Ectodermal cell (in vitro differentiated cells): ENCODE data around the gene RASAL1.
"Not testable (repeated sequence)": the region's sequence is repeated elsewhere in the genome, so short reads cannot be mapped to it uniquely, and the experiment has no call there.

ENCODE experiments used
- H3K27ac ChIP-seq: 2 replicates; pipeline ENCODE4 v1.7.0; 2013; ENCODE audit warnings: mild to moderate bottlenecking, low read depth, low read length; ENCODE audit not compliant: insufficient read depth, poor library complexity, severe bottlenecking
- H3K27me3 ChIP-seq: 2 replicates; pipeline ENCODE4 v1.7.0; 2013; ENCODE audit warnings: mild to moderate bottlenecking, low read length; ENCODE audit not compliant: insufficient read depth, control insufficient read depth, poor library complexity, severe bottlenecking
- H3K36me3 ChIP-seq: one replicate; pipeline ENCODE4 v1.7.0; 2013; ENCODE audit warnings: low read length; ENCODE audit not compliant: control insufficient read depth, insufficient read depth
- H3K4me1 ChIP-seq: one replicate; pipeline ENCODE4 v1.7.0; 2013; ENCODE audit warnings: low read length; ENCODE audit not compliant: control insufficient read depth, insufficient read depth
- H3K4me3 ChIP-seq: 2 replicates; pipeline ENCODE4 v1.7.0; 2013; ENCODE audit warnings: low read depth, low read length, control low read depth; ENCODE audit not compliant: insufficient read depth
- H3K9me3 ChIP-seq: 2 replicates; pipeline ENCODE4 v1.7.0; 2013; ENCODE audit warnings: mild to moderate bottlenecking, low read length, moderate library complexity; ENCODE audit not compliant: control insufficient read depth
- WGBS, 2 experiments: methylation state at CpG; one replicate each; pipeline ENCODE4 v1.1.7; 2013; ENCODE audit warnings: missing lambda C conversion rate in 2 of 2; 5-methylcytosine and 5-hydroxymethylcytosine counted together

Gene RASAL1

DNA sequence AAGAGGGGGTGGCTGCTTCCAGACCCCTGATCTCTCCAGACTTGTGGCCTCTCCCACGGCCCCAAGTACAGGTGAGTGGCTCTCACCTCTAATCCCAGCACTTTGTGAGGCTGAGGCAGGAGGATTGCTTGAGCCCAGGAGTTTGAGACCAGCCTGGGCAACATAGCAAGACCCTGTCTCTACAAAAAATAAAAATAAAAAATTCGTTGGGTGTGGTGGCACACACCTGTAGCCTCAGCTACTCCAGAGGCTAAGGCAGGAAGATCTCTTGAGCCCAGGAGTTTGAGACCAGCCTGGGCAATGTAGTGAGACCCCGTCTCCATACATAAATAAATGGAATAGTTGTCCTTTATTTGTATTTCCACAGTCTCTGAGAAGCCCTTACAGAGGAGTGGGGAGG lies 6.2 kb upstream of the RASAL1 start:
- H3K27me3 ChIP-seq, H3K4me1 ChIP-seq, H3K27ac ChIP-seq, H3K9me3 ChIP-seq, H3K4me3 ChIP-seq, H3K36me3 ChIP-seq: not testable (repeated sequence)
- 90 to 93% methylated on average over 2 to 3 of the region's 3 CpGs for WGBS, 2 experiments

DNA sequence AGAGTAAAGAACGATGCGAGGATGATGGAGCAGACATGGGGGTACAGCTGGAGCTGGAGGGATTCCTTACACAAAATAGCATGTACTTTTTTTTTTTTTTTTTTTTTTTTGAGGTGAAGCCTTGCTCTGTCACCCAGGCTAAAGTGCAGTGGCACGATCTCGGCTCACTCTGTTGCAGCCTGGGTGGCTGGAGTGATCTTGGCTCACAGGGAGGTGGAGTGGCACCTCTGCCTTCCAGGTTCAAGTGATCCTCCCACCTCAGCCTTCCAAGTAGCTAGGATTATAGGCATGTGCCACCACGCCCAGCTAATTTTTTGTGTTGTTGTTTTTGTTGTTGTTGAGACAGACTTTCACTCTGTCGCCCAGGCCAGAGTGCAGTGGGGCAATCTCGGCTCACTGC lies 5.1 kb upstream of the RASAL1 start:
- Histone ChIP-seq H3K9me3 (no peaks in the 10 kb centered on the region), H3K27ac (no peak overlapping the region), H3K36me3 (no peaks in the 10 kb centered on the region), H3K4me1 (peaks cover 4% of the 10 kb centered on the region), H3K27me3 (peaks cover 10% of the 10 kb centered on the region), H3K4me3 (no peak overlapping the region)
- 84 to 92% methylated on average over 5 to 7 of the region's 7 CpGs for WGBS, 2 experiments

DNA sequence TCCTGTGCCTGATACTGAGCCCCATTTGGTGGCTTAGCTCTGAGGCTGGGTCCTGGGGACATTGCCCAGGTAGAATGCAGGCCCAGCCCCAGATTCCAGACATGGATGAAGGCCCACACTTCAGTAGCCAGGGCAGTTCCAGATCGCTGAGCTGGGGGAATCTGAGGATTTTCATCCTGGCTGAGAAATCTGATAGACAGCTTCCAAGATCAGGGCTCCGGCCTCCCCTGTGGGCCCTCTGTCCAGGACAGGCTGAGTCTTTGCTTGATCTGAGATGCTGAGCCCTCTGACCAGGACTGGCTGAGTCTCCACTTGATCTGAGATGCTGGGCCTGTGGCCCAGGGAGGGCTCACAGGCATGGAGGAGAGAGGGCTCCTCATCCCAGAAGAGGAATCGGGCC lies 3.3 kb upstream of the RASAL1 start:
- Histone ChIP-seq H3K4me1 (peaks cover 4% of the 10 kb centered on the region), H3K27me3 (peaks cover 29% of the 10 kb centered on the region), H3K9me3 (no peaks in the 10 kb centered on the region), H3K4me3 (no peak overlapping the region), H3K27ac (no peak overlapping the region), H3K36me3 (no peaks in the 10 kb centered on the region)
- WGBS, 2 experiments = 89 to 90% methylated on average over 3 of the region's 3 CpGs

DNA sequence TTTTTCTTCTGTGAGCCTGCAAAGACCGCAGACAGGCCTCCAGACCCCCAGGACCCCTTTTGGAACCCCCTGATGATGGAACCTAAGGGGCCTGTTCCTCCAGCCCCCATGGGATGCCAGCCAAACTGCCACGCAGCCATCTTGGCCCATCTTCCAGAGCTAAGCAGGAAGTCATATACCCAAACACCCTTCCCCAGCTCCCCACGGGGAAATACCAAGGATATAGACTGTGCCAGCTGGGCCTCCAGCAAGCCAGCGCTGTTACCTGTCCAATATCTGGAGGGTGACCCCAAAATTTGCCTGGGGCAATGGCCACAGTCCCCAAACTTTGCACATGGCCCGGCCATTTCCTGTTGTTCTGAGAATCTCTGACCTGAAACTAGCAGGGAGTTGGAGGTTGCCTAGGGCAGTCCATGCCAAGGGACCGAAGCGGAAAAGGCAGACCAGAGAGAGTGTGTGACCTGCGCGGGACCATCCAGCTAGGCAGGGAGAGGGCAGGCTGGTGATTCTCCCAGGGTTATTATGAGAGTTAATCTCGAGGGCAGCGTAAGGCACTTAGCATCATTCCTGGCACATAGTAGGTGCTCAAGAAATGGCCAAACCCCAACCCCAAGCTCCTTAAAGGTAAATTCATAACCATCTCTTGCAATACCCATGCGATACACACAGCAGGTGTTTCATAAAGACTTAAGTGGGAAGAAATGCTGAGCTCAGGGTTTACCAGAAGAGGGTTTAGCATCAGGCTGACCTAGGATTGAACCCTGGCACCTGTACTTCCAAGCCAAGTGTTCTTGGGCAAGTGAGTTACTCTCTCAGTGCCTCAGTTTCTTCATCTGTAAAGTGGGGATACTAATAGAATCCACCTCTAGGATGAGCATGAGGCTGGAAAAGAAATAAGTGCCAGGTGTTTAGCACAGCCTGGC lies 2.6 kb upstream of the RASAL1 start:
- Histone ChIP-seq H3K9me3 (no peaks in the 10 kb centered on the region), H3K4me1 (peaks cover 4% of the 10 kb centered on the region), H3K36me3 (no peaks in the 10 kb centered on the region), H3K27me3 (peaks cover 31% of the 10 kb centered on the region), H3K4me3 (no peak overlapping the region), H3K27ac (no peak overlapping the region)
- WGBS, 2 experiments = 91 to 94% methylated on average over 12 of the region's 12 CpGs

- H3K27me3 ChIP-seq = peaks cover 31% of the 10 kb centered on the region
- H3K4me3 ChIP-seq = no peak overlapping the region
- H3K9me3 ChIP-seq = no peaks in the 10 kb centered on the region
- 88 to 91% methylated on average over 6 of the region's 6 CpGs for WGBS, 2 experiments
- H3K4me1 ChIP-seq = peaks cover 4% of the 10 kb centered on the region
- H3K36me3 ChIP-seq = no peaks in the 10 kb centered on the region
- H3K27ac ChIP-seq = no peak overlapping the region
Observed at GRCh38 chr12:113136990-113137511, 1.5 kb upstream of the RASAL1 start.

DNA sequence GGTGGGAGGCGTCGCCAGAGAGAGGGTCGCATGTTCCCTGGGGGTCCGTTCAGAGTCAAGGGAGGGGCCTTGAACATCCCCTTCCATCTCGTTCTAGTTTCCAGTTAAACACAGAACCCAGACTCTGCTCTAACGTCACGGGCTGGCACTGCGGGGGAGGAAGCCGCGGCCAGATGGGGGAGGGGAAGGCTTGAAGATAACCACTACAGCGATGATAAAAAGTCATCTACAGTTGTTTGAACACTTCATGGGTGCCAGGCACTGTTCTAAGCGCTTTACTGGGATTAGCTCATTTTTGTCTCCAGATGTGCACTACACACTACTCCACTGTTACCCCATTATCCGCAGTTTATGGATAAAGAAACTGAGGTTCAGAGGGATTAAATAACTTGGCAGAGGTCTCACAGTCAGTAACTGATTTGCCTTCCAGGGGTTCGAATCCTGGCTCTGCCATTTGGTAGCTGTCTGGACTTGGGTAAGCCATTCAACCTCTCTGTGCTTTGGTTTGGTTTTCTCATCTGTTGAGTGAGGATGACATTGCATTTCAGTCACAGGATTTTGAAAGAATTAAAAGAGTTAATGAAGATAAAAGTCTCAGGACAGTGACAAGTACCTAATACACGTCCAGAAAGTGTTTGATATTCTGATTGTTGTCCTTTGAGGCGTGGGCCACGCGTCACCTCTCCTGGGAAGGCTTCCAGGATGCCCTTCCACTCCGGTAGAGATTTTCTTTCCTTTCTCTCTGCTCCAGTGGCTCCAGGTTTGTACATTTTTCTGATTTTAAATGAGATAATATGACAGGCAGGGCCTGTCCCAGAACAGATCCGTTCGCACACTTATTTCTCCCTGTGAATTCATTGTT lies 798 bp upstream of the RASAL1 start:
- Histone ChIP-seq H3K27me3 (peaks cover 31% of the 10 kb centered on the region), H3K9me3 (no peaks in the 10 kb centered on the region), H3K27ac (no peak overlapping the region), H3K36me3 (no peaks in the 10 kb centered on the region), H3K4me1 (peaks cover 4% of the 10 kb centered on the region), H3K4me3 (peak overlapping the region; percentile 16)
- 49 to 53% methylated on average over 20 to 21 of the region's 21 CpGs for WGBS, 2 experiments

- Histone ChIP-seq H3K4me3 (no peak overlapping the region), H3K36me3 (no peaks in the 10 kb centered on the region), H3K9me3 (no peaks in the 10 kb centered on the region), H3K27ac (no peak overlapping the region), H3K4me1 (peaks cover 4% of the 10 kb centered on the region), H3K27me3 (peaks cover 31% of the 10 kb centered on the region)
- 81 to 86% methylated on average over 6 of the region's 6 CpGs for WGBS, 2 experiments
Observed at GRCh38 chr12:113134521-113134951, 1.0 kb downstream of the RASAL1 start.

- Histone ChIP-seq H3K9me3 (no peaks in the 10 kb centered on the region), H3K27me3 (peaks cover 31% of the 10 kb centered on the region), H3K36me3 (no peaks in the 10 kb centered on the region), H3K27ac (no peak overlapping the region), H3K4me1 (peaks cover 4% of the 10 kb centered on the region), H3K4me3 (no peak overlapping the region)
- WGBS, 2 experiments = 75 to 86% methylated on average over 2 of the region's 2 CpGs
Observed at GRCh38 chr12:113134071-113134470, 1.5 kb downstream of the RASAL1 start.

- no peak overlapping the region for H3K4me3 ChIP-seq
- peaks cover 4% of the 10 kb centered on the region for H3K4me1 ChIP-seq
- H3K36me3 ChIP-seq = no peaks in the 10 kb centered on the region
- 90 to 93% methylated on average over 3 of the region's 3 CpGs for WGBS, 2 experiments
- no peaks in the 10 kb centered on the region for H3K9me3 ChIP-seq
- H3K27ac ChIP-seq = no peak overlapping the region
- peaks cover 31% of the 10 kb centered on the region for H3K27me3 ChIP-seq
Observed at GRCh38 chr12:113133666-113134065, 1.9 kb downstream of the RASAL1 start.

DNA sequence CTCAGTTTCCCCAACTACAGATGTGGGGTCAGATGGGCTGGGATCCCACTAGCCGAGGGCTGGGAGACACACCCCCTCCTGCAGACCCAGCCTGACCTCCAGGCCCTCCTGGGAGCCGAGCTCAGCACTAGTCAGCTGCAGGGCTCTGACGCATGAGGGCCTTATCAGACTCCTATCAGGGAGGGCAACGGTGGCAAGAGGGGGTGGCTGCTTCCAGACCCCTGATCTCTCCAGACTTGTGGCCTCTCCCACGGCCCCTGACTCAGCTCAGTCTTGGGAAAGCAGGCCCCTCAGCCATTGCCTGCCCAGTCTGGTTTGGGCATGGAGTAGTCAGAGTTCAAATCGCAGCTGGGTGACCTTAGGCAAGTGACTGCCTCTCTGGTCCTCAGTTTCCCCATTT lies 2.5 kb downstream of the RASAL1 start:
- 86 to 89% methylated on average over 6 of the region's 6 CpGs for WGBS, 2 experiments
- peaks cover 31% of the 10 kb centered on the region for H3K27me3 ChIP-seq
- H3K4me1 ChIP-seq = peaks cover 4% of the 10 kb centered on the region
- no peaks in the 10 kb centered on the region for H3K9me3 ChIP-seq
- H3K27ac ChIP-seq = no peak overlapping the region
- H3K4me3 ChIP-seq = no peak overlapping the region
- no peaks in the 10 kb centered on the region for H3K36me3 ChIP-seq
